Erythroblast (primary cell): ENCODE results near the gene DMRTB1.

Experiments used
- DNase-seq, 2 experiments: peaks; one replicate each; lab custom pipeline; 2025; lab: John Stamatoyannopoulos, UW
- GATA1 ChIP-seq: IDR thresholded peaks from 2 replicates; pipeline ENCODE4 v1.6.1; 2011; ENCODE audit warnings: low read depth, mild to moderate bottlenecking, control low read depth, low read length, moderate library complexity
- POLR2A ChIP-seq: IDR thresholded peaks from 2 replicates; pipeline ENCODE4 v1.6.1; 2011; ENCODE audit warnings: mild to moderate bottlenecking, low read length

Gene DMRTB1

DNA sequence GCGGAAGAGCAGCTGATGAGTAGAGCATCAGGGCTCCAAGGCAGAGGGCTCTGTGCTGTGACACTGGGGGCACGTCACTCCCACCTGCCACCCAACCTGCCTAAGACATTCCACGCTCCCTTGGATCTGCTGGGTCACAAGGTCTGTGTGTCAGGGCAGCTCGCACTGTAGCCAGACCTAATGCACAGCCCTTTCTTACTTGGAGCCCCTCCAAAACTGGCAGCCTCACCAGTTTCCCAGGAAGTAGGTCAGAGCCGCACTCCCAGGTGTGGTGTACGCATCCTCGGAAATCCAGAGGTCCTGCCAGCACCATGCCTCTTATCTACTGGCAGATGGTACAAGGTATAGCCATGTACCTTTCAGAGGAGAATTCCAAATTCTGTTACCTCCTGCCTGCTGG, 22.3 kb downstream of the DMRTB1 start:
- DNase-seq = no peak
- TF ChIP-seq GATA1 = no peak
- TF ChIP-seq POLR2A = no peak

- TF ChIP-seq POLR2A = no peak
- no peak for TF ChIP-seq GATA1
- no peak for DNase-seq
Observed at GRCh38 chr1:53482441-53483153, 23.4 kb downstream of the DMRTB1 start.

DNA sequence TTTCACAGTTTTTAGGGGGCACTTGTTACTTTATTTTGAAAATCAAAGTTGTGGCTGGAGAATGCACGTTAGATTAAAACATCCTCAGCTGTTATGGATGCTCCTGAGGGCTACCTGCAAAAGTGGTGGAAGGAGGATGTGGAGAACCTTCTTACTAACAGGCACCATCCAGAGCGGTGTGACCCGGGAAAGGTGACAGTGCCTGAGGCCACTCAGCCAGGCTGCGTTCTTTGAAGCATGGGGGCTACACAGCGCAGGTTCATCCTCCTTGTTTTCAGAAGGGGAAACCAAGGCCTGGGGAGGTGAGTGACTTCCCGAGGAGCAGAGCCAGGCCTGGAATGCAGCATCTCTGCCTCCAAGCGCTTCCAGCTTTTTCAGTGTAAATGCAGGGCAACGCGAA, 24.0 kb downstream of the DMRTB1 start:
- DNase-seq = no peak
- TF ChIP-seq GATA1 = no peak
- TF ChIP-seq POLR2A = no peak

DNA sequence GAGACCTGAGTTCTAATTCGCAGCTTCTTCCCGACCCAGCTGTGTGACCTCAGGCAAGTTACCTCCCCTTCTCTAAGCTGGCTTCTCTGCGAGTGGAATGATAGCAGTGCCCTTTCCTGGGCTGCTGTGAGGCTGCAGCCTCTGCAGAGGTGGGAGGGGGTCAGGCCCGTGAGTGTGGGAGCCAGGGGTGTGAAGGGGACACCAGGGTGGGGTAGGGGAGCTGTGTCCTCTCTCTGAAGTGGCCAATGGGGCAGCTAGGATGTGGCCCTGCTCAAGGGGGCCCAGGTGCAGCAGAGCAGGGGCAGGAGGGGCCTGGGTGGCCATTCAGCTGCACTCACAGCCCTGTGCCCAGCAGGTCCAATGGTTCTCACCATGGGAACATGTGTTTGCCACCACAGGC, 24.5 kb downstream of the DMRTB1 start:
- TF ChIP-seq GATA1 (no peak), POLR2A (no peak)
- DNase-seq = no peak

DNA sequence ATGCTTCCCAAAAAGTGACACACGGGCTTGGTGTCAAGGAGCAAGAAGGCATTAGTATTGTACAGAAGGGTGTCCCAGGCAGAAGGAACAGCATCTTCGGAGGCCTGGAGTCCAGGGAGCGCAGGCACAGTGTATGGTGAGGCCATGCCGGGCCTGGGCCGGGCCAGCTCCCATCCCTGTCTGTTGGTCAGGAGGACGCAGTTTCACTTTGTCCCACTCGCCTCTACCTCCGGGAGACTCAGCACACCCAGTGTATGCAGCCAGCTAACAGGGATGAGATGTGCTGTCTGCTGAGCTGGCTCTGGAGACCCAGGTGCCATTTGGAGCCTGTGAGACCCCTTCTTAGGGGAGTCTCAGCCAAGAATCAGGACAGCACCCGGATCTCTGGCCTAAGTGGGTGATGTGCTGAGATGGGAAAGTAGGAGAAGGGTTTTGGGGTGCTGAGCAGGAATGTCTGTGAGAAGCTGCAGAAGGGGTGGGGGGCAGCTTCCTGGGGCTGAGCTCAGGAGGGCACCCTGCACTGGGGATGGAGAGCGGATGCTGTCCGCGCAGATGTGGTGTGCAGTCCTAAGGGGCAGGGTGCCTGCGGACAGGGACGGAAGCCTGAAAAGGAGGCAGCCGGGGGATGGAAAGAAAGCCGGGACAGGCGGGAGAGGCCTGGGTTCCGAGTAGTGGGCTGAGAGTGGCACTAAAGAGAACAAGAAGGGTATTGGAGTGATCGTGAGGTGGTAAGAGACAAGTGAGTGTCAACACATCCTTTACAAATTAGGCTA, 25.7 kb downstream of the DMRTB1 start:
- no peak for DNase-seq
- TF ChIP-seq POLR2A (no peak), GATA1 (no peak)

GRCh38 chr1:53485478-53486394, 26.5 kb downstream of the DMRTB1 start:
- peak; percentile 57 to 77 for DNase-seq
- TF ChIP-seq POLR2A (no peak), GATA1 (no peak)

DNA sequence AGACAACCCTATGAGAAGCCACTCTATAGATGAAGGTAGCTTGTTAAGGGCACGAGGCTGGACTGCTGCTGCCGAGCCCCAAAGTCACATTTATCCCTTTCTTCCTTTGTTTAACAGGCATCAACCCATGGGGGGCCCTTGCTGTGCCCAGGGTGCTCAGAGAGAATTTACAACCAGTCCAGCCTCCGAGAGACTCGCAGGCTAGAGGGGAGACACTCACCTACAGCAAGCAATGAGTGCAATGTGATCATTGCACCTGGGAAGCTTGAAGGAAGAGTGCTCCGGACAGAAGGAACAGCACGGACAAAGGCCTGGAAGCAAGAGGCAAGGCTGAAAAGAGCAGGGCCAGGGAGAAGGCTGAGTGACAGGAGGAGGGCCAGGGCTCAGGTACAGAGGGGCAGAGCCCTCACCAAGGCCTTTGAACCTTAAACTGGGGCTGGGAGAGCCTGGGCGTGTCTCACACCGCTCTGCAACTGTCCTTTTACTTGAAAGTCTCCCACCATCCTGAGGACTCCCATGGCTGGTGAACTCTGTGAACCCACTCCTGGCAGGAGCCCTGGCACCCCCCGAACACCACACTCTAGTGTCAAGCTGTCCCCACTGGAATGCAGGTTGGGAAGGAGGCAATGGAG, 27.3 kb downstream of the DMRTB1 start:
- DNase-seq = no peak
- TF ChIP-seq GATA1 (no peak), POLR2A (no peak)

GRCh38 chr1:53490351-53490750, 31.2 kb downstream of the DMRTB1 start:
- DNase-seq = no peak
- no peak for TF ChIP-seq POLR2A
- no peak for TF ChIP-seq GATA1

DNA sequence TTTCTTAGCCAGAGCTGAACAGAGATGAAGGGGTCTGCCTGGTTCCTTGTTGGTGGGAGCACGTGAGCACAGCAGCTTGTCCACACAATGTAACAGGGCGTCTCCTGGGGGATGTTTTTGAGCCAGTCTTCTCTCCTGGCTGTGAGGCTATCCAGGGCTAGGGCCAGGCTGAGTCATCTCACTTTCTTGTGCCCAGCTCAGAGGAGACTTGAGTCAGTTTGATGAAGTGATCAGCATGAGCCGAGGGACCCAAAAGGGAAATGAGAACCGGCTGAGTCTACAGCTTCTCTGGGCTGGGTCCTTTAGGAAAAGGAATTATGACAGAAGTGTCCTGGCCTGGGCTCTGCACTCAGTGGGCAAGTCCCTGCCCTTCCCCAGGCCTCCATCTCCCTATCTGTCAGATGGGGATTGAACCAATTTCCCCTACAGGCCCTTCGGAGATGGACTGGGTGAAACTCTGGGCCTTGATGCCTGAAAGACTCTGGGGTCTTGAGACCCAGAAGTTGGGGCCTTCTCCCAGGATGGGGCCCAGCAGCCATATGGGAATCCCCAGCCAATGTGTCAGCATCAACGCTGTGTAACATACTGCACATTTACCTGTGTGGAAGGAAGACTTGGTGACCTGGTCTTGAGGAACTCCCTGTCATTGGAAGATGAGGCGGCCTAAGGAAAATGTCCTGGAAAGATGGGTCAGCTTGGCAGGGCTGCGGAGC, 36.6 kb downstream of the DMRTB1 start:
- DNase-seq = no peak
- TF ChIP-seq GATA1 = no peak
- TF ChIP-seq POLR2A = no peak

DNA sequence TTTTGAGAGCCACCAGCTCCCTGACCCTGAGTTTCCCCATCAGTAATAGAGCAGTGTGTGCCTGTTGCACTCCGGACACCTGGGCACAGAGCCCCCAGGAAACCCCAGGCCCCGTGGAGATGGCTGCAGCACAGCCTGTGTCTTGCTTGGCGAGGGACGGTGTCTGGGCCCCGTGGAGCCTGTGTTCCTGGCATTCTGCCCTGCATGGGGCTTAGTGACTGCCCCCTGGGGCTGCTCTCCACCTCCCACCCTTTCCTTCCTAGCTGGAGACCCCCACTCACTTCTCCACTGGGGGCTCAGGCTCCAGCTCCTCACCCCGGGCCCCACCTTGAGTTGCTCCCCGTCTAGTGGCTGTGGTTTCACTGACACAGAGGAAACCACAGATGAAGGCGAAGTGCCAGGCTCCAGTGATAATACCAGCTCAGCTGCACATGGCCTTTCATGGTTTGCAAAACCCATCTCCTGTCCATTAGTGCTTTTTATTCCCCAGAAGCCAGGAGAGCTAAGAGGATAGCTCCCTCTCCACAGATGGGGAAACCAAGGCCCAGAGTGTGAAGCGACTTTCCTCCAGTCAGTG, 39.4 kb downstream of the DMRTB1 start:
- DNase-seq = no peak
- TF ChIP-seq POLR2A = no peak
- no peak for TF ChIP-seq GATA1

- TF ChIP-seq GATA1 = no peak
- no peak for TF ChIP-seq POLR2A
- DNase-seq = no peak
Observed at GRCh38 chr1:53499257-53500203, 40.3 kb downstream of the DMRTB1 start.
